SK-N-MC (cell line): ENCODE results near the gene SLC35F3.
"Not testable (repeated sequence)": the region's sequence is repeated elsewhere in the genome, so short reads cannot be mapped to it uniquely, and the experiment has no call there.

Source experiments
- DNase-seq: peaks from one replicate; pipeline ENCODE4 v3.0.0-alpha.2; 2011; ENCODE audit warnings: low read depth, low spot score
- H3K27ac ChIP-seq: fragments of 200-600 bp; sonication (generic); 2 replicates; pipeline ENCODE4 v1.5.1; 2016; ENCODE audit warnings: mixed run types
- H3K36me3 ChIP-seq: fragments of 200-600 bp; sonication (generic); 2 replicates; pipeline ENCODE4 v1.6.1; 2017; ENCODE audit warnings: antibody characterized with exemption, low read length, mixed read lengths; ENCODE audit not compliant: insufficient read depth
- H3K4me3 ChIP-seq: fragments of 200-600 bp; sonication (generic); 2 replicates; pipeline ENCODE4 v1.5.1; 2016
- H3K9ac ChIP-seq: fragments of 200-600 bp; sonication (generic); 2 replicates; pipeline ENCODE4 v1.8.0; 2017; ENCODE audit warnings: mixed run types, mixed read lengths; ENCODE audit not compliant: insufficient read length
- H3K9me3 ChIP-seq: fragments of 200-600 bp; sonication (generic); 2 replicates; pipeline ENCODE4 v1.6.1; 2017; ENCODE audit warnings: low read depth, mild to moderate bottlenecking, antibody characterized with exemption, low read length, moderate library complexity, mixed read lengths
- EZH2 ChIP-seq: fragments of 200-600 bp; sonication (generic); IDR thresholded peaks from one replicate; pipeline ENCODE4 v1.6.1; 2017; ENCODE audit warnings: antibody characterized with exemption
- FOXP2 ChIP-seq: optimal IDR thresholded peaks from 2 replicates; pipeline ENCODE3; 2011; ENCODE audit warnings: mild to moderate bottlenecking, moderate library complexity; ENCODE audit not compliant: insufficient read depth; ENCODE audit errors: extremely low read length, control extremely low read depth
- POLR2AphosphoS5 ChIP-seq: IDR thresholded peaks from 2 replicates; pipeline ENCODE4 v1.6.1; 2012; ENCODE audit warnings: mild to moderate bottlenecking, low read depth, low read length, borderline replicate concordance

Gene SLC35F3

GRCh38 chr1:234208351-234208750 is 303.9 kb downstream of the SLC35F3 start:
- TF ChIP-seq FOXP2 (no peak), POLR2AphosphoS5 (no peak), EZH2 (no peak)
- H3K4me3 ChIP-seq = no peak overlapping the region
- no peak for DNase-seq
- no peak overlapping the region for H3K27ac ChIP-seq
- H3K9ac ChIP-seq = no peak overlapping the region
- no peaks in the 10 kb centered on the region for H3K36me3 ChIP-seq
- no peaks in the 10 kb centered on the region for H3K9me3 ChIP-seq

DNA sequence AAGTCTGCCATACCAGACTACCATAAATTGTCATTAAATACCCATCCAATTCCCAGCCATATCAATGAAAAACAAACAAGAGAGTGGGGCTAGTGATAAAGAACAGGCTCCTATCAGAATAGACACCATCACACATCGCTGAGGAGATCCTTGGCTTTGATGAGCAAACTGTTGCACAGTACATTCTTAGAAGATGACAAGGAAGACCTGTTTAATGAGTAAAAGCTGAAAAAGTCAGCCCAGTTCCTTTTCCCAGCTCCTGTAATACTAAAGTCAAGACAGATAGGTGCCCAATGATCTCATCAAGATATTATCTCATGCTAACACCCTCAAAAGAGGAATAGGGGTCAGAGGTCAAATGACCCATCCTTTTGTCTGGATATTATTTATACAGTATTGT is 304.3 kb downstream of the SLC35F3 start:
- H3K9me3 ChIP-seq = no peaks in the 10 kb centered on the region
- no peak overlapping the region for H3K27ac ChIP-seq
- H3K4me3 ChIP-seq = no peak overlapping the region
- TF ChIP-seq FOXP2 (no peak), POLR2AphosphoS5 (no peak), EZH2 (no peak)
- H3K36me3 ChIP-seq = no peaks in the 10 kb centered on the region
- DNase-seq = no peak
- no peak overlapping the region for H3K9ac ChIP-seq

DNA sequence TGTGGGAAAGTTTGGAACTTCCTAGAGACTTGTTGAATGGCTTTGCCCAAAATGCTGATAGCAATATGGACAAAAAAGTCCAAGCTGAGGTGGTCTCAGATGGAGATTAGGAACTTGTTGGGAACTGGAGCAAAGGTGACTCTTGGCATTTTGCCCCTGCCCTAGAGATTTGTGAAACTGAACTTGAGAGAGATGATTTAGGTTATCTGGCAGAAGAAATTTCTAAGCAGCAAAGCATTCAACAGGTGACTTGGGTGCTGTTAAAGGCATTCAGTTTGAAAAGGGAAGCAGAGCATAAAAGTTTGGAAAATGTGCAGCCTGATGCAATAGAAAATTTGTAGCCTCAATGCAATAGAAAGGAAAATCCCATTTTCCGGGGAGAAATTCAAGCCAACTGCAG is 306.0 kb downstream of the SLC35F3 start:
- not testable (repeated sequence) for H3K27ac ChIP-seq, H3K9ac ChIP-seq, H3K9me3 ChIP-seq, DNase-seq, H3K36me3 ChIP-seq, H3K4me3 ChIP-seq

DNA sequence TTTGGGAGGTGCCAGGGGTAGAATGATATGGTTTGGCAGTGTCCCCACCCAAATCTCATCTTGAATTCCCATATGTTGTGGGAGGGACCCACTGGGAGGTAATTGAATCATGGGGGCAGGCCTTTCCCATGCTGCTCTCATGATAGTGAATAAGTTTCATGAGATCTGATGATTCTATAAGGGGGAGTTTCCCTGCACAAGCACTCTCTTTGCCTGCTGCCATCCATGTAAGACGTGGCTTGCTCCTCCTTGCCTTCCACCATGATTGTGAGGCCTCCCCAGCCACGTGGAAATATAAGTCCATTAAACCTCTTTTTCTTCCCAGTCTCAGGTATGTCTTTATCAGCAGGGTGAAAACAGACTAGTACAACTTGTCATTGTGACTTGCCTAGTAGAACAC is 307.4 kb downstream of the SLC35F3 start:
- H3K4me3 ChIP-seq, H3K9ac ChIP-seq, H3K36me3 ChIP-seq, DNase-seq, H3K27ac ChIP-seq, H3K9me3 ChIP-seq: not testable (repeated sequence)

DNA sequence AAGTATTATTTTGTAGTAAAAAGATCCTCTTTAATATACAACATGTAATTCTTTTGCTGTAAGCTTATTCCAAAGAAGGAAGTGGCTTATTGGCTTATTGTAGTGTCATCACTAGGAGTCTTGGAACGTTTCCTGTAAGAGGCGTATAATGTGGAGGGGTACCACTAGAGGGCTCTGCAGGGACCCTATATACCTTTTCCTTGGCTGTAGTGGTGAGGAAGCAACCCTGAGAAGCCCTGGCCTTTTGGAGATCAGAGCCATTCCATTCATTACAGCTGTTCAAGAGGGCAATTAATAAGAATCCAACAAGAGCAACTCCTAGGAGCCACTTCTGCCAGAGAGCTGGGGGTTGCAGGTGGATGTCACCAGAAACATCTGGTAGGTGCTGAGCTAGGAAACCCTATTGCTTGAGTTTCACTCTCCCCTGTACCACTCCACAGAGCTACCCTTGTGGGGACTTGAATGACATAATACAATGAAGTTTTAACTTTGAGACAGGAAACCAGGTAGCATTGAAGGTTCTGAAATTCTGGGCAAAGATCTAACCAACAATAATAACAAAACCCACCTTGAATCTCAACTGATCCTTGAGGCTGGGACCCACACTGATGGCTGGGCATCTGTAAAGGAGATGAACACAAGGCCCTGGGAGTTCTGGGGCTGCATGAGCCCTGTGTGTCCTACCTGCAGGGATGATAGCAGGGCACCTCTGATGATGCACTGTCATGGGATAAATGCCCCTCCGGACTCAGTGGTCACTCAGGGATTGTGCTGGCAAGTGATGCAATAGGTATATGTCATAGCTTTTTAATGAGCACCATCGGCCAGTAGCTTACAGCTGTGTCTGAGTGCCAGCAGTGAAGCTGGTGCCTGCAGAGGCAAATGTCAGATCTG is 308.5 kb downstream of the SLC35F3 start:
- H3K9ac ChIP-seq = no peak overlapping the region
- TF ChIP-seq POLR2AphosphoS5 (no peak), EZH2 (no peak), FOXP2 (no peak)
- peak overlapping the region; percentile 76 for H3K4me3 ChIP-seq
- no peaks in the 10 kb centered on the region for H3K36me3 ChIP-seq
- no peak overlapping the region for H3K27ac ChIP-seq
- no peaks in the 10 kb centered on the region for H3K9me3 ChIP-seq
- DNase-seq = peak; percentile 61

DNA sequence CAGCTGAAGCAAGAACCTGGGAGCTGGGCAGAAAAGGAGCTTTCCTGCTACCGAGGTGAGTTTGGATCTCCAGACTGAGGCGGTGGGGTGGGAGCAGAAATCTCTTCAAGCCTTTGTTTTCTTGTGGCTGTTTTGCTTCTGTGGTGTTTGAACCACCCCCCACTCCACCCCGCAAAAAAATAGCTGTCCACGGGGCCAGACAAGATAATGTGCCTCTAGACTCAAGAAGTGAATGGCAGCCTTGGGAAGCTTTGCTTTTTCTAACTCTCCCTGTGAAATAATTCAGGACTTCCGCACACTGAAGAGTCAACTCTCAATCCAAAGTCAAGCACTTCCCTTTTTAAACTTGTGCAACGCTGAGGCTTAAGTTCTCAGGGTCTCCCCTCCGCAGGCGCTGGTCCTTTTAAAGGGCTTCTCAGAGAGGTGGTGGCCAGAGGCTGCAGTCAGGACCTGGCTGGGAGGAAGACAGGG is 309.2 kb downstream of the SLC35F3 start:
- no peak overlapping the region for H3K27ac ChIP-seq
- no peaks in the 10 kb centered on the region for H3K36me3 ChIP-seq
- no peaks in the 10 kb centered on the region for H3K9me3 ChIP-seq
- DNase-seq = no peak
- TF ChIP-seq POLR2AphosphoS5 (no peak), EZH2 (no peak), FOXP2 (no peak)
- peak overlapping the region; percentile 76 for H3K4me3 ChIP-seq
- no peak overlapping the region for H3K9ac ChIP-seq

GRCh38 chr1:234214129-234214910 is 309.8 kb downstream of the SLC35F3 start:
- no peak for DNase-seq
- Histone ChIP-seq H3K9me3 (no peaks in the 10 kb centered on the region), H3K4me3 (peak overlapping the region; percentile 76), H3K36me3 (no peaks in the 10 kb centered on the region), H3K27ac (no peak overlapping the region), H3K9ac (peak overlapping the region; percentile 49)
- no peak for TF ChIP-seq EZH2

- Histone ChIP-seq H3K36me3 (no peaks in the 10 kb centered on the region), H3K27ac (no peak overlapping the region), H3K9ac (peak overlapping the region; percentile 49), H3K9me3 (no peaks in the 10 kb centered on the region), H3K4me3 (peak overlapping the region; percentile 76)
- TF ChIP-seq FOXP2 = no peak
- no peak for TF ChIP-seq POLR2AphosphoS5
- no peak for TF ChIP-seq EZH2
- no peak for DNase-seq
Measured at GRCh38 chr1:234214911-234215892, 310.7 kb downstream of the SLC35F3 start.
